GM21529 (cell line): ENCODE data around the gene PML.

Experiments used
- ATAC-seq: cut with Tn5 transposase; IDR thresholded peaks from one replicate; pipeline ENCODE4 v1.9.1; 2021; ENCODE audit not compliant: unreplicated experiment

Gene PML, protein sequence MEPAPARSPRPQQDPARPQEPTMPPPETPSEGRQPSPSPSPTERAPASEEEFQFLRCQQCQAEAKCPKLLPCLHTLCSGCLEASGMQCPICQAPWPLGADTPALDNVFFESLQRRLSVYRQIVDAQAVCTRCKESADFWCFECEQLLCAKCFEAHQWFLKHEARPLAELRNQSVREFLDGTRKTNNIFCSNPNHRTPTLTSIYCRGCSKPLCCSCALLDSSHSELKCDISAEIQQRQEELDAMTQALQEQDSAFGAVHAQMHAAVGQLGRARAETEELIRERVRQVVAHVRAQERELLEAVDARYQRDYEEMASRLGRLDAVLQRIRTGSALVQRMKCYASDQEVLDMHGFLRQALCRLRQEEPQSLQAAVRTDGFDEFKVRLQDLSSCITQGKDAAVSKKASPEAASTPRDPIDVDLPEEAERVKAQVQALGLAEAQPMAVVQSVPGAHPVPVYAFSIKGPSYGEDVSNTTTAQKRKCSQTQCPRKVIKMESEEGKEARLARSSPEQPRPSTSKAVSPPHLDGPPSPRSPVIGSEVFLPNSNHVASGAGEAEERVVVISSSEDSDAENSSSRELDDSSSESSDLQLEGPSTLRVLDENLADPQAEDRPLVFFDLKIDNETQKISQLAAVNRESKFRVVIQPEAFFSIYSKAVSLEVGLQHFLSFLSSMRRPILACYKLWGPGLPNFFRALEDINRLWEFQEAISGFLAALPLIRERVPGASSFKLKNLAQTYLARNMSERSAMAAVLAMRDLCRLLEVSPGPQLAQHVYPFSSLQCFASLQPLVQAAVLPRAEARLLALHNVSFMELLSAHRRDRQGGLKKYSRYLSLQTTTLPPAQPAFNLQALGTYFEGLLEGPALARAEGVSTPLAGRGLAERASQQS

DNA sequence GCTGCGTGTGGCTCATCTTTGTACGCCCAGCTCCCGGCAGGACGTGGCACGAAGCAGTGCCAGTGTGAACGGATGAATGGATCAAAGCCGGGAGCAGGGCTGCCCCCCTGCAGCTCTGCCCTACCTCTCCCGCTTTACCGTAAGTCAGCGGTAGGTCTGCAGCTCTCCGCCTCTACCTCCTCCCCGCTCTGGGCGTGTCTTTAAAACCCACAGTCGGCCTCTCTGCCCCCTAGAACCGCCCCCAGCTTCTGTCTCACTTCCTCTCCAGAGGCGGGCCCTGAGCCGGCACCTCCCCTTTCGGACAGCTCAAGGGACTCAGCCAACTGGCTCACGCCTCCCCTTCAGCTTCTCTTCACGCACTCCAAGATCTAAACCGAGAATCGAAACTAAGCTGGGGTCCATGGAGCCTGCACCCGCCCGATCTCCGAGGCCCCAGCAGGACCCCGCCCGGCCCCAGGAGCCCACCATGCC, at the start of gene PML:
Gene PML (plus strand): TSS at position 304 of the 471 bp plus-strand sequence. CDS start 97 bp downstream, at position 401.
- peak; percentile 78 for ATAC-seq

DNA sequence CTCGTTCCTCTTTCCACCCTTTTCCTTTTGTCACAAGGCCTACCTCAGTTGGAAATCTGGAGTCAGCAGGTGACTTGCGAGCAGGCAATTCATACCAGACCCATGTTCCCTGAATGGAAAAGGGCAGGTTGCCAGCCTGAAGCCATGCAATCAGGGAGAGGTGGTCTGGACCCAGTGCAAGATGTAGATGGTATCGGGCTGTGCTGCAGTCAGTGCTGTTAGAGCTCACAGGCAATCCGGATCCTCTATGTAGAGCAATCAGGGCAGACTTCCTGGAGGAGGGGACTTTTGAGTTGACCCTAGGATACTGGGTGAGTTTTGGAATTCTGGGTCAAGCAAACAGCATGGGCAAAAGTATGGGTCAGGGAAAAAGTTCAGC, 49.4 kb upstream of the PML start:
- no peak for ATAC-seq

DNA sequence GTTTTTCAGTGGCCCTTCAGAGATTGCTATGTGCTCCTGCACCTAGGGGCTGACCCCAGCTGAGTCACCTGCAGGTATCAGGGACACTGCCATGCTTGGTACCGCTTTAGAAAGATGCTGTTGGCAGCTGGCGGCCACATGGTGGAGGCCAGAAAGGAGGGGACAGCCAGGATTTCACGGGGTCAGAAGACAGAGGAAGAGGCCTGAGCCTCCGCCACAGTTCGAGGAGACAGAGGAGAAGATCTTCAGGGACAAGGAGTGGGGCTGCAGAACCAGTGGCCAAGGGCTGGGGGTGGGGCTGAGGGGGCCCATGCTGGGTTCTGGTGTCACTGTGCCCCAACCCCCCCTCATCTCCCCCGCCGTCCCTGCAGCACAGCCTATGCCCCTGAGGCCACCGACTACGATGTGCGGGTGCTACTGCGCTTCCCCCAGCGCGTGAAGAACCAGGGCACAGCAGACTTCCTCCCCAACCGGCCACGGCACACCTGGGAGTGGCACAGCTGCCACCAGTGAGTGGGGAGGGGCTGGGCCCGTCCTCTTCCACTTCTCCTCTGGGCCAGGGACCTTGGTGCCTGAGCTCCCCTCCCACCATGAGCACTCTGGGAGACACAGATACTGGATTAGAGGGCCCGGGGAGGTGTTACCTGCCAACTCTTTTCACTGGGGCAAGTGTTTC, 48.3 kb upstream of the PML start:
- ATAC-seq, result no peak

DNA sequence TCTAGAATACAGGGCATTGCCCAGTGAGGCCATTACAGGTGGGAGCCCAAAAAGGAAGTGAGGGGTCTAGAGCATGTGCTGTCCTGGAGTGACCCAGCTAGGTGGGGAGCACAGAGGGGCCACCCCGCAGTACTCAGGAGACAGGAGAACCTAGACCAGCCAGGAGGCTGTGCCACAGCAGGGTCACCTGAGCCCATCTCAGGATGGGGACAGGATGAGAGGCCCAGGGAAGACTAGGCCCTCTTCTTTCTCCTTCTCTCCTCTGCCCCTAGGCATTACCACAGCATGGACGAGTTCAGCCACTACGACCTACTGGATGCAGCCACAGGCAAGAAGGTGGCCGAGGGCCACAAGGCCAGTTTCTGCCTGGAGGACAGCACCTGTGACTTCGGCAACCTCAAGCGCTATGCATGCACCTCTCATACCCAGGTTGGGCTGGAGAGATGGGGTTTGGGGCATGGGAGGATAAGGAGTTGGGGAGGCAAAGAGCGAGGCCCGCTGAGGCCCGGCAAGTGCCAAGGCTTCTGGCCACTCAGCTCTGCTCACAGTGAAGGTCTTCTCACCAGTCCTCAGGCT, 47.6 kb upstream of the PML start:
- ATAC-seq, result no peak

DNA sequence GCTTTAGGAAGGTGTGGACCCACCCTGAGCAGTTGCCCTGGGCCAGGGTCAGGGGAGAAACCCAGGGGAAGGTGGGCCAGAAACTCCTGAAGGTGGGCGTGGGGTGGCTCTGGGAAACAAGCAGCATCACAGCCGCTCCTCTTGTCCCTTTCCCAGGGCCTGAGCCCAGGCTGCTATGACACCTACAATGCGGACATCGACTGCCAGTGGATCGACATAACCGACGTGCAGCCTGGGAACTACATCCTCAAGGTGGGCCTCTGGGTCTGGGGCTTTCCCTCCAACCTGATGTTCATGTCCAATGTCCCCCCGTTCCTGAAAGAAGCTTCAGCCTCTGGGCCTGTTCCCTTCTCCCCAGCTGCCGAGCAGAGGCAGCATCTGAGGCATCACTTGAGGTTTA, 46.9 kb upstream of the PML start:
- no peak for ATAC-seq

DNA sequence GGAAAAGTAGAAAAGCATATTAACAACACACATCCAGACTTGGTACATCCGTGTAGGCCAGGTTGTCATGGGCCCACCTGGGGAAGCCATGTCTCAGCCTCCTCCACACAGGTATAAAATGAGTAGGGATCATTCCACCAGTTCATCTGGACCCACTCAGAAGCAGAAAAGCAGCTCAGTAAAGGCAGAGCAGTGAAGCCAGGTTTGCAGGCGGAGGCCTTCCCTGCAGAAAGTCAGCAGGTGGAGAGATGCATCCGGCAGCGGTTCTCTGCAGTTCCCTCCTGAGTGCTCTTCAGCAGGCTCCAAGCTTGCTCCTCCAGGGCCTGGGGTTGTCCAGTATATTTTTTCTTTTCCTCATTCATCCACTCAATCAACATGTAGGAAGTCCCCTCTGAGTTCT, 46.1 kb upstream of the PML start:
- ATAC-seq, result no peak

DNA sequence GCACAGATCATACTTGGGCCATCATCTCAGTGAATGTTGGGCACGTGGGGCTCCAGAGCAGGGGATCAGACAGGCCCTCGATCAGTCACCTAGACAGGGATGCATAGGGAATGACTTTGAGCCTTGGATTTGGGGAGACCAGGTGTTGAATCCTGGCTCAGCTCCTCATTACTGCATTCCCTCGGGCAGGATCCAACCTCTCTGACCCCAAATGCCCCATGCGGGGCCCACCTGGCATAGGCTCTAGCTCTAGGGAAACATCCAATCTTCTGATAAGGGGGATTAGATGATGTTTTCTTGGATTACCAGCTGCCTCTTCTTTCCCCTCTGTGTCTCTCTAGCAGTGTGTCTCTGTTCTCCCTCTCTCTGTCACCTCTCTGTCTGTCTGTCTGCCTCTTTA, 45.5 kb upstream of the PML start:
- no peak for ATAC-seq

DNA sequence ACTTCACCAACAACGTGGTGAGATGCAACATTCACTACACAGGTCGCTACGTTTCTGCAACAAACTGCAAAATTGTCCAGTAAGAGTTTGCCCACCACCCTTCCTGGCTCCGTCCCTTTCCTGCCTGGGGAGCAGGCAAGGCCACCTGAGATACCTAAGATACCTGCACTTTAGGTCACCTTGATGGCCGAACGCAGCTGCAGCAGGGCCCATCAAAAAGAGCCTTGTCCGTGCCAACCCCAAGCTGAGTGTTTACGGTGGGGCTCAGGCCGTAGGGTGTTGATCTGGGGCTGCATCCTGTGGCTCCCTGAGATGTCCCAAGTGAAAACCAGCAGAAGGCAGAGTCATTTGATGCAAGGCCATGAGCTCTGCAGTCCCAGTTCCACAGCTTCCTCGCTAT, 45.0 kb upstream of the PML start:
- ATAC-seq, result no peak

DNA sequence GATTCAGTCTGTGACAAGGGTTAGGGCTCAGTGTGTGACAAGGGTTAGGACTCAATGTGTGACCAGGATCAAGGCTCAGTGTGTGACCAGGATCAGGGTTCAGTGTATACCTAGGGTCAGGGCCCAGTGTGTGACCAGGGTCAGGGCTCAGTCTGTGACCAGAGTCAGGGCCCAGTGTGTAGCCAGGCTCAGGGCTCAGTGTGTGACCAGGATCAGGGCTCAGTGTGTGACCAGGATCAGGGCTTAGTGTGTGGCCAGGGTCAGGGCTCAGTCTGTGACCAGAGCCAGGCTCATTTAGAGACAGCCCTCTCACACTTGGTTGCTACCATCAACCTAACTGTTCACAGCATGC, 44.1 kb upstream of the PML start:
- ATAC-seq, result no peak

DNA sequence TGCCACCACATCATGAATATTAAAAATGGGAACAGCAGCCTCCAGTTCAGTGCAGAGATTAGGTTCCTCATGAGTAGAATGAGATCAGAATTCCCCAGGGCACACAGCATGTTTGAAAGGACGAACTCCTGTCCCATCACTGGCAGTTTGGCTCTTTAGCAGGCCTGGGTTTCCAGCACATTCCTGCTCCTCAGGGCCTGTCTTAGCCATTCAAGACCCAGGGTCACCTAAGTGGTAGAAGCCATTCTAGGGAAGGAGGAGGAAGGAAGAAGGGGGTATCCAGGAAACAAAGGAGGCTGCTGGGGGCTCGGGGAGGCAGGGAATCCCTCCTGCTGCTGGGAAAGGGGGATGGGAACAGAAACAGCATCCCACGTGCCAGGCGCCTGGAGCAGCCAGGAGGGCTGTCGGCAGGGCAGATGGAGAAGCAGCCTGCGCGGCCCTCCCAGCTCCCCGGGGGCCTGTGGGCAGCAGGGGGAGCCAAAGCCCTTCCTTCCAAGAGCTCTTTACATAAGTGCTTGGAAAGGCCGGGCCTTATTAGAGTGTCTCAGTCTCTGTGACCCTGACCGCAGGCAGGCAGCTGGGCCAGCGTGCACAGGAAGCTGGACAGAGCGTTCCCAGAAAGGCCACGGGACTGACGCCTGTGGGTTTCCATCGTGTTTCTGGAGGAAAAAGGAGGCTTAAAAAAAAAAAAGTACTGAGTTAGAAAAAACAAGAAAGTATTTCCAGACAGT, 43.5 kb upstream of the PML start:
- no peak for ATAC-seq

DNA sequence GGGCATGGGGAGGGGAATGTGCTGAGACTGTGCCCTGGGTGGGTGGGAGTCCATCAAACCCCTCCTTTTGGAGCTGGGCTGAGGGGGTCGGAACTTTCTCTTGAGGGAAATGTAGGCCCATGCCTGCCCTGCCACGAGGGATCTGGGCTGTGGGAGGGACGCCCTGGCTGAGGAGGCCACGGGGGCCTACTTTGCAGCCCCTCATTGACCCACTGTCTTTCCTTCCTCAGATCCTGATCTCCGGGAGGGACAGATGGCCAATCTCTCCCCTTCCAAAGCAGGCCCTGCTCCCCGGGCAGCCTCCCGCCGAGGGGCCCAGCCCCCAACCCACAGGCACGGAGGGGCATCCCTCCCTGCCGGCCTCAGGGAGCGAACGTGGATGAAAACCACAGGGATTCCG, 42.9 kb upstream of the PML start:
- ATAC-seq, result no peak

DNA sequence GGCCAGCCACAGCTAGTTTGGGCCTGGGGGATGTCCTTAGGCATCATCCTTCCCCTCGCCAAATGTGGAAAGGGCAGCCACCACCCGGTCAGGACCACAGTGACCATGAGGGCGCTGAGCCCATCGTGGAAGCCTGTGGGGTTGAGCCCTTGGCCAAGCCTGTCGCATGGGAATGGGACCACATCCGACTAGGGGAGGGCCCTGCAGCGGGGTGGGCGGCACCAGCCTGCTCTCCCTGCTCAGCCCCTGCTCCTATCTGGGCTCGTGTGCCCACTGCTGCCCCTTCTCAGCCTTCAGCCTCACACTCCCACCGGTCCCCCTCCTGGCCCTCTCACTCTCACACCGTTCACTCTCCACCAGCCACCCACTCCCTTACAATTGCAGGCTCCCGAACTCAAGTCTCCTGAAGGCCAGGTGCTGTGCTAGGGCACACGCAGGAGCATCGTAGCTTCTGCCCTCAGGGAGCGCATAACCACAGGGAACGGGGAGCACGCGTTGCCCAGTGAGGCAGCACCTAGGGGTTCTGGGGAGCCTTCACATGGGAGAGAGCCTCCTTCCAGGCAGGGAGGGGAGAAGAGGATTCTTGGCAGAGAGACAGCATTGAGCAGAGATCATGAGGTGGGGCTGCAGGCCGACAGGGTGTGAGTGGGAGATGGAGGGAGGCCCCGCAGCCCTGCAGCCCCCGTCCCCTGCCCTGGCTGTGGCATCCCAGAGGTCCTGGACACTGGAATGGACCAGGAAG, 42.2 kb upstream of the PML start:
- ATAC-seq, result no peak

DNA sequence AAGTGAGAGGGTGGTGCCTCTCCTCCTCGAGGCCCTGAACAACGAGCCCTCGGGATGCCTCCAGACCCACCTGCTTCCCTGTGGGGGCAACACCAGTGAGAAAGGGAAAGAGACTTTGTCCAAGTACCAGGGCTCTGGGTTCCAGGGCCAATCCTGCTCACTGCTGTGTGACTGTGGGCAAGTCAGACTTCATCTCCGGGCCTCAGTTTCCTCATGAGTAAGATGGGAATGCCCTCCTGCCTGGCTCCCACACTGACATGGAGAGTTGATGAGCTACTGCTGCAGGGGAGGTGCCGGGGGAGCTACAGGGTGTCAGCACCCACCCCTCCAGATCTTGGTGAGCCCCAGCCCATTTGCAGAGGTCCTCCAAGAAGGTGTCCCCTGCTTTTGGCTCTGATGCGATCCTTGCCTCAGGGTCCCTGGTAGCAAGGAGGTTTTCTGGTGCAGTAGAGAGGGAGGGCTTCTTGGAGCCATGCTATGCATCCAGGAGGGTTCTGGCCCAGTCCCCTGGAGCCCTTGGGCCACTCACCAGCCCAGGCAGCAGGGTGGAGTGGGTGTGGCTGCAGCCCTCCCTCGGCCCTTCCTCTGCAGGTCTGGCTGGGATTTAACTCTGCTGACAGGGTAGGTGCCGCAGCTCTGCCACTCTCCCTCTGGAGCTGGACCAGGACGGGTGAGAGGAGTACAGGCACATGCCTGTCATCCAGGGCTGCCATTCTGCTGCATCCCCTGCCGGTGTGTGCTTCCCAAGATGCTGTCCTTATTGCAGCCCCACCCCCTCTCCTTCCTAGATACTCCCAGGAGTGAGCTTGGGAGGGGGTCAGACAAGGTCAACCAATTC, 41.4 kb upstream of the PML start:
- no peak for ATAC-seq

DNA sequence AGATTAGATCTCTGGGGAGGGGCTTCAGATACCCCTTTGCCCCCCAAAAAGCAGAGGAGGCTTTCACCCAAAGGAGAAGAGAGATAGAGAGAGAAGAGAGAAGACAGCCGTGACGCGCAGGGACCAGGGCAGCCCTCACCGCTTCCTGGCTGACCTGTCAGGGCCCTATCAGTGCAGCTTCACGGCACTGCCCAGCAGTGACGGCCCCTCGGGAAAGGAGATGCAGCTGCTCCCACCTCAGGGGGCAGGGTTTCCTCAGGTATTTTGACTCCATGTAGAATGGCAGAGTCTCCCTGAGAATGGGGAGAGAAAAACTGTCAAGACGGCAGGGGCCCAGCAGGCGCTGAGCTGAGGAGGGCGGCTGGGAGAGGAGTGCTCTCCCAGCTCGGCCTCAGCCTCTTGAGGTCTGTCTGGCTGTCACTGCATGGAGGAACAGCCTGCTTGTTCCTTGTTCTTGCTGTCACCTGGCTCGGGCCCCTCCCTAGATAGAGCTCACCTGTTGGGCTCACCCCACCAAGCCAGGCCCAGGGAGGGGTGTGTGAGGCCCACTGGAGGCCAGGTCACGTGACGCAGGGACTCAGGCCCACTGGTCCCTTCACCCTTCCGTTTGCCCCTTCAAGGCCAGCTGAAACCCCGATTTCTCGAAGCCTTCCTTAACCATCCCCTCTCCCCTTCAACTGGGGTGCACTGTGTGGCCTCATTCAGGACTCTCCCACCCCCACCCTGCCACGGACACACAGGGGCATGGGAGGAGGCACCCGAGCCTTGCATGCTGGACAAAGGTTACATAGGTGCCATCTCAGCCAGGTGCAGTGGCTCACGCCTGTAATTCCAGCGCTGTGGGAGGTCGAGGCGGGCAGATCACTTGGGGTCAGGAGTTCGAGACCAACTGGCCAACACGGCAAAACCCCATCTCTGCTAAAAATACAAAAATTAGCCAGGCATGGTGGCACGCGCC, 40.0 kb upstream of the PML start:
- ATAC-seq, result no peak

DNA sequence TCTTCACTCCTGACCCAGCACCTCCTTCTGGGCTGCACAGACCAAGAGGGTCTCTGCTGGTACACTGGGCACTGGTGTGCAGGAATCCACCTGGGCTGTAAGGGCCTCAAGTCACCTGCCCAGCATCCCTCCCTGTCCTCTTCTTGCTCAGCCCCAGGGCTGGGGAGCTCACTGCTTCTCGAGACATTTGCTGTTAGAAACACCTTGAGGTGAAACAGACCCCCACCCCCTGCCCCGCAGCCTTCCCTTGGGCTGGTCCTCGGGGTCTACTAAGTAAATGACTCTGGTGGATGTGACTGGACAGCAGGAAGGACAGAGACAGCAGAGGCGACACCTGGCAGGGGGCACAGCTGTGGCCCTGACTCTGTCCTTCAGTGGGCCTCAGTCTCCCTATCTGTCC, 39.2 kb upstream of the PML start:
- no peak for ATAC-seq

DNA sequence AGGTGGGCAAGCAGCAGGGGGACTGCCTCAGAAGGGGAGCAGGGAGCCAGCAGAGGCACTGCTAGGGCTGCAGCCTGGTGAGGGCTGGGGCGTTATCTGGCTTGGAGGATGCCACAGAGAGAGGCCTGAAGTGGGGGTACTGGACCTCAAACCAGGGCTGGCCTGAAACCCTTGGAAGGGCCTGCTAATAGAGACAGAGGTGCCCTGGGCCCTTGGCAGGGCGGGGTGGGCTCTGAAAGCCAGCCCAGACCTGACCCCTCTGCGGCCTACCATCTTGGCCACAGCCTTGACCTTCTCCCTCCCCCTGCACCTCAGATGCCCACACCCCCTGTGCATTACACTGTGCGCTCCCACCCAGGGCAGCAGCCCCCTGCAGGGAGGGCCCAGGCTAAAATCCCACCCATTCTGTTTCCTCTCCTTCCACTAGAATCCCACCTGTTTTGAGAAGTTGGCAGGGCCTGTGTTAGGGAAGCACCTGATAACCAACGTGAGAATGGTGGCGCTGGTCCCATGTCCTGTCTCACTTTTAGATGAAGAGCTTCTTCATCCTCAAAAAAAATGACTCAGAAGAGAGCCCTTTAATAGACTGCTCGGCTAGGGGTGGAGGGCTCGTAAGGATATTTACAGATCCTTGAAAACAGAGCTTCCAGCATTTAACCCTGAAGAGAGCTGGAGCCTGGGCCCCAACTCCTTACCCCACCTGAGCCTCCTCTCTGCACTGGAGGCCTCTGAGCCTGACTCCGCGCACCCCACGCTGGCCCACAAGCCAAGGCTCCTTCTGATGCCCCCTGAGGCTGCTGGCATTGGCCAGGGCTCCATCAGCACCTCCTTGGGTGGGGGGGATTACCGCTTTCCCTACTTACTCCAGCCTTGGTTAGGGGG, 38.4 kb upstream of the PML start:
- ATAC-seq, result no peak

DNA sequence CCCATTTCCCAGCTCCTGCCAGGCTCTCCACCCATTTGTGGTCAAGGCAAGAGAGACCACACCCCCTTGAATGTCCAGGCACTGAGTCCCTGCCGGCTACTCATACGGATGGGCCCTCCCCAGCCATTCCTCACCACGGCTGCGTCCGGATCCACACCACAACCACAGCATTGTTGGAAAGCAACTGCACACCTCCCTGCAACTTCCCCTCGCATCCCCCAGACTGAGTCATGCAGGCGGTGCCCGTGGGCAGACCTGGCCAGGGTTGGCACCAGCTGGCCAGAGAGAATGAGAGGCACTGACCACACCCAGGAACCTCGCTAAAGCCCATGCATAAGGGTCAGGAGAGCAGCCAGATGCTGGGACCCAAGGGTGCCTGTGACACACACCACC, 37.8 kb upstream of the PML start:
- no peak for ATAC-seq
